NB4 (cell line): ENCODE measurements around the gene NTM.
"Not testable (repeated sequence)": the region's sequence is repeated elsewhere in the genome, so short reads cannot be mapped to it uniquely, and the experiment has no call there.

Experiments
- DNase-seq: peaks from one replicate; pipeline ENCODE4 v3.0.0; 2010; ENCODE audit warnings: low read depth
- H3K4me3 ChIP-seq: one replicate; pipeline ENCODE4 v1.5.1; 2011; ENCODE audit warnings: mild to moderate bottlenecking, low read depth, low read length, moderate library complexity
- MYC ChIP-seq: IDR thresholded peaks from 2 replicates; pipeline ENCODE4 v1.6.1; 2011; ENCODE audit warnings: low read depth, low read length
- POLR2A ChIP-seq: IDR thresholded peaks from 2 replicates; pipeline ENCODE4 v1.6.1; 2011; ENCODE audit warnings: mild to moderate bottlenecking; ENCODE audit not compliant: insufficient read length; ENCODE audit errors: extremely low read depth
- TF ChIP-seq, protein P1 (sequence below): IDR thresholded peaks from 2 replicates; pipeline ENCODE4 v1.6.1; 2011; ENCODE audit warnings: low read depth, low read length
- TF ChIP-seq, protein P2 (sequence below): IDR thresholded peaks from one replicate; pipeline ENCODE4 v1.5.1; 2012; ENCODE audit warnings: low read depth, low read length

NTM gene

DNA sequence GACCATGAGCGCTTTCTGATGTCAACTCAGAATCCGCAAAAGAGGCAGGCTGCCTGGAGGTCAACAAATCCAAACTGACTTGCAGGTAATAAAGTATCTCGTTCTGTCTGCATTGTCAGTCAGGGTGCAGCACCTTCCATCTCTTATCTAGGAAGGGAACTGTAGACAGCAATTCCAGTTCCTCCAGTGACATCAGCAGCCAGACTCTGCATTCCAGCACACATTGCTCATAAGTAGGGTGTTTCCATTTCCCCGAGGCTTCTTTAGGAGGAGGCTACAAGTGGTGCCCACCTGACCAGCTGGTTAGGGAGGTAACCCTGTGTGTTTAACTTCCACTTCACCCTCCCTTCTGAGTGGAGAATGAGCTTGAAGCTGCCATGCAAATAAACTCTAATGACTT, 53.3 kb downstream of the NTM start:
- H3K4me3 ChIP-seq: no peak overlapping the region

DNA sequence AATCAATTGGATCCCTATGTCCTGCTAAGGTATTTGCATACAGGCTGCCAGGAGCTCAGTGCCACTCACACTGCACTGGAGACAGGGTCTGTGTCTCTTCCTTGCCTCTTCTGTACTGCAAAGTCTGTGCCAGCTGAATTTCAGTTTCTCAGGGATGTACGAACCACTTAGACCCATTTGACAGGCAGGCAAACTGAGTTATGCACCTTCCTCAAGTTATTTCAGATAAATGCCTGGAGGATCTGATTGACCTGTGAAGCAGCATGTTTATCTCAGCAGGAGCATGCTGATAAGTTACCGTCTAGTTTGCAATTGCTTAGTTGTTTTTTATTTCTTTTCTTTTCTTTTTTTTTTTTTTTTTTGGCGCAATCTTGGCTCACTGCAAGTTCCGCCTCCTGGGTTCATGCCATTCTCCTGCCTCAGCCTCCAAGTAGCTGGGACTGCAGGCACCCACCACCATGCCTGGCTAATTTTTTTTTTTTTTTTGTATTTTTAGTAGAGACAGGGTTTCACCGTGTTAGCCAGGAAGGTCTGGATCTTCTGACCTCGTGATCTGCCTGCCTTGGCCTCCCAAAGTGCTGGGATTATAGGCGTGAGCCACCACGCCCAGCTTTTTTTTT, 54.0 kb downstream of the NTM start:
- not testable (repeated sequence) for H3K4me3 ChIP-seq, DNase-seq

More for the DNA sequence above, 53.3 kb downstream of the NTM start:
- no peak for DNase-seq
- TF ChIP-seq, protein P1, sequence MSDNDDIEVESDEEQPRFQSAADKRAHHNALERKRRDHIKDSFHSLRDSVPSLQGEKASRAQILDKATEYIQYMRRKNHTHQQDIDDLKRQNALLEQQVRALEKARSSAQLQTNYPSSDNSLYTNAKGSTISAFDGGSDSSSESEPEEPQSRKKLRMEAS: no peak
- TF ChIP-seq POLR2A: no peak
- TF ChIP-seq MYC: no peak
- TF ChIP-seq, protein P2, sequence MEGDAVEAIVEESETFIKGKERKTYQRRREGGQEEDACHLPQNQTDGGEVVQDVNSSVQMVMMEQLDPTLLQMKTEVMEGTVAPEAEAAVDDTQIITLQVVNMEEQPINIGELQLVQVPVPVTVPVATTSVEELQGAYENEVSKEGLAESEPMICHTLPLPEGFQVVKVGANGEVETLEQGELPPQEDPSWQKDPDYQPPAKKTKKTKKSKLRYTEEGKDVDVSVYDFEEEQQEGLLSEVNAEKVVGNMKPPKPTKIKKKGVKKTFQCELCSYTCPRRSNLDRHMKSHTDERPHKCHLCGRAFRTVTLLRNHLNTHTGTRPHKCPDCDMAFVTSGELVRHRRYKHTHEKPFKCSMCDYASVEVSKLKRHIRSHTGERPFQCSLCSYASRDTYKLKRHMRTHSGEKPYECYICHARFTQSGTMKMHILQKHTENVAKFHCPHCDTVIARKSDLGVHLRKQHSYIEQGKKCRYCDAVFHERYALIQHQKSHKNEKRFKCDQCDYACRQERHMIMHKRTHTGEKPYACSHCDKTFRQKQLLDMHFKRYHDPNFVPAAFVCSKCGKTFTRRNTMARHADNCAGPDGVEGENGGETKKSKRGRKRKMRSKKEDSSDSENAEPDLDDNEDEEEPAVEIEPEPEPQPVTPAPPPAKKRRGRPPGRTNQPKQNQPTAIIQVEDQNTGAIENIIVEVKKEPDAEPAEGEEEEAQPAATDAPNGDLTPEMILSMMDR: no peak

DNA sequence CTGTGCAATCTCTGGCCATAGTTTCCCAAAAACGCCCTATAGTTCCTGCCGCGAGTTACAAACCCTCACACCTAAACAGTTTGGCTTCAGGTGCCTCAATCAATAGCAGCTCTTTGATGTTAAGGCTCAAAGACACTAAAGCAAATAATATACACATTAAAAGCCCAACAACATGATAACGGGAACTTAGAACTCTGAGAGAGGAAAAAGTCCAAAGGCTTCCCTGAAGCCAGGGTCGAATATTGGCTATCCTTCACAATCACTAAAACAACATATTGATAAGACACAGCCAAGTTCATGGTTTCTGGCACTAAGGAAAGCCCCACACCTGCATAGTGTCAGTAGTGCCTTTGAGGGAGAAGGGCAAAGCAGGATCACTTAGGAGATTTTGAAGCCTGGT, 54.9 kb downstream of the NTM start:
- H3K4me3 ChIP-seq: no peak overlapping the region
- no peak for DNase-seq
- TF ChIP-seq POLR2A (no peak), MYC (no peak)
- TF ChIP-seq, protein P2: no peak
- TF ChIP-seq, protein P1: no peak

DNA sequence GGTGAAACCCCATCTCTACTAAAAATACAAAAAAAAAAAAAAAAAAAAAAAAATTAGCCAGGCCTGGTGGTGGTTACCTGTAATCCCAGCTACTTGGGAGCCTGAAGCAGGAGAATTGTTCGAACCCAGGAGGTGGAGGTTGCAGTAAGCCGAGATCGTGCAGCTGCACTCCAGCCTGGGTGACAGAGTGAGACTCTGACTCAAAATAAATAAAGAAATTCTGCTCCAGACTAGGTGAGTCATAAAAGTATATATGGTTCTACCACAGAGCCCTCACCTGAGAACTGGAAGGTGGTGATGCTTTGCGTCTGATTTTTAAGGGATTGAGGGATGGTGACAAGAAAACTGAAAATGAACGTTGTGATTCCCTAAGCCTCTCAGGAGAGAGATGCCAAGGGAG, 58.4 kb downstream of the NTM start:
- no peak for DNase-seq
- H3K4me3 ChIP-seq: no peak overlapping the region
- TF ChIP-seq, protein P2: no peak
- no peak for TF ChIP-seq MYC
- TF ChIP-seq POLR2A: no peak
- TF ChIP-seq, protein P1: no peak

DNA sequence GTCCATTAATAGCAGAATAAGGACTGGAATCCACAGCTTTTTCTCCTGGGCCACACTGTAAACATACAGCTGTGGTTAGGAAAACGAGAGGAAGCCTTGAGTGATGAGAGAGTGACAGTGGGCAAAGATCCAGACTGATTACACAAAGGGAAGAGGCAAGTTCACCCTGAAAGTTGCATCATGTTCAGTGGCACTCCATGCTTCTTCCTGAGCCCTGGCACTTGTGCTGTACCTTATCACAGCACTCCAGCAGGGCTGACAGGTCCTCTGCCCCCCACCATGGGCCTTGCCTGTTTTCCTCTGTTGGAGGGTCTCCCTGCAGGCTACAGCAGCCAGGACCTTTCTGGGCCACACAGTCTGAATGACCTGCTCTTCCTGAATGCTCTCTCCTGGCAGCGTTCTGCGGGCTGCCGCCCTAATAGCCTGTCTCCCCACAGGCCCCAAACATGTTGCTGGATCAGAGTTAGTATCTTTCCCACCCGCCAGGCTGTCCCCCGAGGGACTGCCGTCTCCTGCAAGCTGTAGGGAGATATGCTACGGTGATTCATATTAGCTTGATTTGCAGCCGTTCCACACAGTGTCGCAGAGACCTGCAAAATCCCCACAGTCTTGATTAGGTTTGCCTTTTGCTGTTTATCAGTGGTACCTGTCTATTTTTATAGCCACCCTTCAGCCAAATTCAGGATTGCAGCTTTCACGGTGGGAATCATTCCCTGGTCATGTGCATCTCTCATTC, 60.2 kb downstream of the NTM start:
- TF ChIP-seq, protein P2: no peak
- TF ChIP-seq, protein P1: no peak
- H3K4me3 ChIP-seq: no peak overlapping the region
- no peak for DNase-seq

DNA sequence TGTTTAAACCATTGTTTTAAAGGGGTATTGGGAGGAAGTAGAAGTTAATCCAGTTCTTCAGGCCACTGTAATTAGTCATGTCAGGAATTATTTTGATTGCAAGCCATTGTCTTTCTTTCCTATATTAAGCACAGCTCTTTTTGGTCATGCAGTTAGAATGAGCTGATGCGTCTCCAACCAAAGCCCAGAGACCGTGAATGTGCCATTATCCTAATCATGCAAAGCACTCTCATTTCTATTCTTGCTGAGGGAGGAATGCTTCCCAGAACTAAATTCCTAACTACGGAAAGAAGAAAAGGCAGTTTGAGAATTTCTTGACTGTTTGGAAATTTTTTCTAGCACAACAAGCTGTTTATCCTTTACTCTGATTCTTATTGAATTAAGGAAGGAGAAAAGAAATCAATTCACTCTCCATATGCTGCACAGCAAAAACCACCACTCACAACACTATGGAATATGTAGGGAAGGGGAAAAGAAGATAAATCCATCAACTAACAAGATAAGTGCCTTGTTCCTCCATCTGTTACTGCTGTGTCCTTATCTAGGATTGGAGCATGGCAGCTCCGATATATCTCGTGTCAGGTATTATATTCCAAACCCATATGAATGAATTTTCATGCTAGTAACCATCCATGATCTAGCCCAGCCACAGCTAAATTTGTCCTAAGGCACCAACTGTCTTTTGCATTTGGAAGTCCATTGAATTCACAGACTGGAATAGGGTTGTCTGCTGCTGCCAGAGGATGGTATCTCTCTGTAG, 70.8 kb downstream of the NTM start:
- TF ChIP-seq, protein P2: no peak
- TF ChIP-seq, protein P1: no peak
- no peak for TF ChIP-seq MYC
- DNase-seq: no peak
- H3K4me3 ChIP-seq: no peak overlapping the region
